Hippocampal formation (tissue), 2 donors: ENCODE measurements around the gene ZIC3.
"Not testable (repeated sequence)": the region's sequence is repeated elsewhere in the genome, so short reads cannot be mapped to it uniquely, and the experiment has no call there.

Experiments used
- DNase-seq, 2 donors: peaks; one replicate each; lab custom pipeline; 2025; lab: John Stamatoyannopoulos, UW

Gene ZIC3

GRCh38 chrX:137565921-137566745 lies at the start of gene ZIC3:
TSS of gene ZIC3 (plus strand) at chrX:137566127. CDS start at chrX:137566692, 565 bp downstream.
- peak; percentile 10 to 68 for DNase-seq

GRCh38 chrX:137519459-137519858 lies 46.5 kb upstream of the ZIC3 start:
- no peak for DNase-seq

- DNase-seq, result no peak
These were observed 19.9 kb upstream of the ZIC3 start for GRCh38 chrX:137545711-137546651.

GRCh38 chrX:137547291-137547690 lies 18.6 kb upstream of the ZIC3 start:
- no peak for DNase-seq

- DNase-seq, result no peak
These were observed 17.7 kb upstream of the ZIC3 start for GRCh38 chrX:137548261-137548660.

GRCh38 chrX:137549073-137549472 lies 16.9 kb upstream of the ZIC3 start:
- no peak for DNase-seq

- no peak for DNase-seq
These were observed 15.9 kb upstream of the ZIC3 start for GRCh38 chrX:137549851-137550664.

- DNase-seq, result no peak
These were observed 15.2 kb upstream of the ZIC3 start for GRCh38 chrX:137550665-137551261.

GRCh38 chrX:137552098-137552497 lies 13.8 kb upstream of the ZIC3 start:
- DNase-seq, result not testable (repeated sequence)

- no peak for DNase-seq
These were observed 3.8 kb upstream of the ZIC3 start for GRCh38 chrX:137562096-137562495.

GRCh38 chrX:137563681-137564651 lies 2.0 kb upstream of the ZIC3 start:
- no peak for DNase-seq

- no peak for DNase-seq
These were observed 516 bp upstream of the ZIC3 start for GRCh38 chrX:137565318-137565904.

GRCh38 chrX:137566746-137567679 lies 1.1 kb downstream of the ZIC3 start:
- no peak for DNase-seq

GRCh38 chrX:137567682-137568232 lies 1.8 kb downstream of the ZIC3 start:
- no peak for DNase-seq

- no peak for DNase-seq
These were observed 3.0 kb downstream of the ZIC3 start for GRCh38 chrX:137568741-137569469.

GRCh38 chrX:137569470-137569891 lies 3.6 kb downstream of the ZIC3 start:
- no peak for DNase-seq

GRCh38 chrX:137573324-137574101 lies 7.6 kb downstream of the ZIC3 start:
- DNase-seq, result no peak
